A549 (cell line): ENCODE results near the gene PRKAR1B. TPM values are rescaled to one million over a fixed set of nuclear protein-coding genes. Genes with fewer than 3 reads are reported as not detected.
A peak's percentile ranks its signal among the peaks of the same experiment; 100 is the strongest.

Experiments used
- ATAC-seq, 2 experiments: fragments of 200-7000 bp in 1 of 2; fragments of >200 bp in 1 of 2; cut with Nextera tagmentation in 1 of 2; cut with Tn5 transposase in 1 of 2; 3 replicates each; pipeline versions ENCODE4 v1.8.0 to v1.9.1; 2018 to 2020; ENCODE audit warnings: mild to moderate bottlenecking in 1 of 2, moderate library complexity in 1 of 2
- CTCF ChIA-PET: fragments of 300-600 bp; sonication (Branson Sonifier 250); formaldehyde crosslinking; extraction: SDS; loops from one replicate; lab custom pipeline; 2021; ENCODE audit warnings: antibody characterized with exemption, inconsistent platforms; lab: Yijun Ruan, JAX
- POLR2A ChIA-PET: fragments of 350-600 bp; formaldehyde crosslinking; extraction: SDS; loops from one replicate; lab custom pipeline; 2021; ENCODE audit warnings: antibody characterized with exemption, inconsistent platforms; lab: Yijun Ruan, JAX
- DNase-seq, 2 experiments: peaks; one replicate each; pipeline versions ENCODE4 v3.0.0 to v3.0.0-alpha.2; 2011 to 2016; ENCODE audit warnings: low read depth in 1 of 2, low spot score in 1 of 2
- FAIRE-seq: peaks from 2 replicates; lab custom pipeline; 2011; peaks lifted over from hg19 to GRCh38; lab: Jason Lieb, UNC
- H3K27ac ChIP-seq, 2 experiments: fragments of >200 bp; sonication (Bioruptor Twin); formaldehyde crosslinking; 3 replicates each; pipeline ENCODE4 v1.5.1; 2016 to 2017
- H3K4me1 ChIP-seq: fragments of >200 bp; sonication (Bioruptor Twin); formaldehyde crosslinking; 3 replicates; pipeline ENCODE4 v1.6.1; 2016
- H3K4me2 ChIP-seq: fragments of >200 bp; sonication (Bioruptor Twin); formaldehyde crosslinking; 3 replicates; pipeline ENCODE4 v1.6.1; 2016
- H3K4me3 ChIP-seq: fragments of >200 bp; sonication (Bioruptor Twin); formaldehyde crosslinking; 3 replicates; pipeline ENCODE4 v1.5.1; 2016
- H3K9me3 ChIP-seq: fragments of >200 bp; sonication (Bioruptor Twin); formaldehyde crosslinking; 3 replicates; pipeline ENCODE4 v1.6.1; 2016
- BCL3 ChIP-seq: fragments of >200 bp; sonication (Bioruptor Twin); formaldehyde crosslinking; IDR thresholded peaks from 3 replicates; pipeline ENCODE4 v1.6.1; 2016
- JUN ChIP-seq, 2 experiments: fragments of >200 bp; sonication (Bioruptor Twin); formaldehyde crosslinking; IDR thresholded peaks; 2 replicates in 1 of 2; 3 replicates in 1 of 2; pipeline ENCODE4 v1.6.1; 2016 to 2017
- JUNB ChIP-seq: fragments of >200 bp; sonication (Bioruptor Twin); formaldehyde crosslinking; IDR thresholded peaks from 2 replicates; pipeline ENCODE4 v1.6.1; 2016
- MAFK ChIP-seq: fragments of 450-650 bp; IDR thresholded peaks from 2 replicates; pipeline ENCODE4 v1.6.1; 2014; ENCODE audit not compliant: partially characterized antibody
- POLR2AphosphoS2 ChIP-seq: conservative IDR thresholded peaks from 2 replicates; pipeline ENCODE4 v1.6.1; 2012; ENCODE audit warnings: low read length, improper control_type of control experiment, inconsistent platforms
- REST ChIP-seq: fragments of 200-600 bp; sonication (generic); IDR thresholded peaks from 2 replicates; pipeline ENCODE4 v1.6.1; 2016; ENCODE audit warnings: antibody characterized with exemption, mild to moderate bottlenecking, moderate library complexity
- ZFP36 ChIP-seq: fragments of 450-650 bp; IDR thresholded peaks from 2 replicates; pipeline ENCODE4 v1.6.1; 2014; ENCODE audit warnings: borderline replicate concordance; ENCODE audit not compliant: partially characterized antibody
- ZSCAN20 ChIP-seq: fragments of 250-450 bp; sonication (Bioruptor Pico); IDR thresholded peaks from 2 replicates; pipeline ENCODE4 v1.8.0; 2022; ENCODE audit warnings: mild to moderate bottlenecking, moderate library complexity
- WGBS: methylation state at CpG from one replicate; pipeline ENCODE4 v1.1.6; 2017; ENCODE audit errors: missing lambda C conversion rate; 5-methylcytosine and 5-hydroxymethylcytosine counted together
- polyA plus RNA-seq, 4 experiments: library from polyadenylated mRNA; depleted of rRNA in 3 of 4; stranded (reverse); fragments of >200 nt; fragmentation: RNase III in 1 of 4; extraction: RNeasy Plus Mini Kit Qiagen cat#74134 plus additional on column Dnase treatment in 1 of 4; gene quantifications; 2 replicates in 3 of 4; 3 replicates in 1 of 4; pipeline ENCODE4 v1.2.3, GENCODE V29; 2011 to 2017

The PRKAR1B gene
- polyA plus RNA-seq, 2 of the 4 experiments (the other 2 are of a cell fraction) = 10.1 to 33.7 TPM

- ChIA-PET POLR2A (no interaction called here), CTCF (interaction anchor here (1.3 to 2.1 kb wide), 3 partner anchors 12 to 213 kb away, joined by 4 to 5 read pairs (median 4); no protein-coding TSS in a partner anchor)
- no peak overlapping the region; the same call in 2 of the 3 replicates for H3K4me2 ChIP-seq
- H3K4me1 ChIP-seq = peaks cover 34% of the 10 kb centered on the region
- FAIRE-seq = no peak
- peak overlapping the region; percentile 79 to 96; a peak in 4 of 6 replicates for H3K27ac ChIP-seq
- ATAC-seq = no peak
- no peaks in the 10 kb centered on the region; the same call in 2 of the 3 replicates for H3K9me3 ChIP-seq
- H3K4me3 ChIP-seq = no peak overlapping the region
- no peak for TF ChIP-seq JUNB
- TF ChIP-seq MAFK = no peak
- peak; percentile 66 for TF ChIP-seq ZFP36
- 83% methylated on average over 15 of the region's 18 CpGs for WGBS
- no peak for DNase-seq
Measured at GRCh38 chr7:544338-545221, 182.5 kb downstream of the PRKAR1B start.

GRCh38 chr7:543501-544337 is 183.4 kb downstream of the PRKAR1B start:
- FAIRE-seq = no peak

More at GRCh38 chr7:543501-544337, 183.4 kb downstream of the PRKAR1B start:
- WGBS = 68% methylated on average over 13 of the region's 18 CpGs
- Histone ChIP-seq H3K4me3 (no peak overlapping the region), H3K4me2 (peak overlapping the region; percentile 40), H3K4me1 (peaks cover 43% of the 10 kb centered on the region), H3K27ac (peak overlapping the region; percentile 79 to 96), H3K9me3 (no peaks in the 10 kb centered on the region; the same call in 2 of the 3 replicates)
- ATAC-seq (no peak), DNase-seq (no peak)
- ChIA-PET POLR2A (interaction anchor here (3.4 kb wide), 1 partner anchor 24 kb away, joined by 16 read pairs; the partner anchor contains the start of gene PDGFA), CTCF (interaction anchor here (0.9 to 2.8 kb wide), 4 partner anchors 11 to 93 kb away, joined by 3 to 11 read pairs (median 5); partner anchors contain the start of gene PDGFA)
- TF ChIP-seq POLR2AphosphoS2 = no peak
- no peak for TF ChIP-seq ZSCAN20 (CRISPR knock-in tag)
- TF ChIP-seq BCL3 = no peak
- 0 out of 5 replicates have a peak, but pooled peaks of 1 of the 2 experiments have one; percentile 3 for TF ChIP-seq JUN (IDR thresholded peaks at IDR 0.05)
- TF ChIP-seq REST = no peak
